SK-N-MC (cell line): ENCODE data around the gene TGFB2.

Source experiments
- EZH2 ChIP-seq: fragments of 200-600 bp; sonication (generic); IDR thresholded peaks from one replicate; pipeline ENCODE4 v1.6.1; 2017; ENCODE audit warnings: antibody characterized with exemption
- FOXP2 ChIP-seq: optimal IDR thresholded peaks from 2 replicates; pipeline ENCODE3; 2011; ENCODE audit warnings: mild to moderate bottlenecking, moderate library complexity; ENCODE audit not compliant: insufficient read depth; ENCODE audit errors: extremely low read length, control extremely low read depth
- POLR2AphosphoS5 ChIP-seq: IDR thresholded peaks from 2 replicates; pipeline ENCODE4 v1.6.1; 2012; ENCODE audit warnings: mild to moderate bottlenecking, low read depth, low read length, borderline replicate concordance

DNA sequence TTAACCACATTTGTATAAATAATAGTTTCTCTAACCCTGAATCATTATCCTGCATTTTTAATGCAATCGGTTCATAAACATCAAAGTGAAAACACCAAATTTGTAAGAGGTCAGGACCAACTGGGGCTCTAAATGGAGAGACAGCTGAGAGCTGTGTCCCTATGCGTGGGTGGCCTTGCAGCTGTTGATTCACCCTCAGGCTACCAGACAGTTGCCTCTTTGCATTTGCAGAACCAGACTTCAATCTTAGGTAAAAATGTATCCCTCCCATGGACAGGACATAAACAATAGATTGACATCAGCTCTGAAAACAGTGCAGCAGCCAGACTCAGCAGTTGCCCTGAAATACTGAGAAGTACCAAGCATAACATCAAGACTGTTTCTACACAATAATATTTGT lies 8.8 kb upstream of the TGFB2 start:
- no peak for TF ChIP-seq EZH2
- no peak for TF ChIP-seq POLR2AphosphoS5
- TF ChIP-seq FOXP2, result no peak
